Caco-2 (cell line): ENCODE results near the gene GSK3B. TPM values are rescaled to one million over a fixed set of nuclear protein-coding genes. Genes with fewer than 3 reads are reported as not detected.

Source experiments
- BruUV-seq: library from RNA; stranded (reverse); fragments of 400-500 nt; replicated peaks from 2 replicates; lab custom pipeline; 2021; lab: Mats Ljungman, UMichigan
- CTCF ChIA-PET: fragments of 300-600 bp; sonication (Branson Sonifier 250); formaldehyde crosslinking; loops from one replicate; lab custom pipeline; 2022; ENCODE audit warnings: antibody characterized with exemption; lab: Charles Lee
- POLR2A ChIA-PET: fragments of 300-600 bp; sonication (Branson Sonifier 250); formaldehyde crosslinking; loops from one replicate; lab custom pipeline; 2022; ENCODE audit warnings: antibody characterized with exemption; lab: Charles Lee
- DNase-seq, 2 experiments: peaks; one replicate each; pipeline versions ENCODE4 v3.0.0 to v3.0.0-alpha.2; 2020 to 2022
- H3K27me3 ChIP-seq: replicated peaks from 2 replicates; pipeline ENCODE4 v1.6.0; 2011; ENCODE audit warnings: low read length; ENCODE audit not compliant: control insufficient read depth, insufficient read depth
- H3K36me3 ChIP-seq: 2 replicates; pipeline ENCODE4 v1.5.1; 2011; ENCODE audit warnings: low read length; ENCODE audit not compliant: control insufficient read depth, insufficient read depth
- H3K4me1 ChIP-seq: fragments of 250-450 bp; sonication (Bioruptor Pico); 2 replicates; pipeline ENCODE4 v1.5.1; 2020; ENCODE audit warnings: mild to moderate bottlenecking
- H3K4me3 ChIP-seq: 2 replicates; pipeline ENCODE4 v1.5.1; 2011; ENCODE audit warnings: low read depth, mild to moderate bottlenecking, control low read depth, low read length
- H3K9me3 ChIP-seq: fragments of 250-450 bp; sonication (Bioruptor Pico); 2 replicates; pipeline ENCODE4 v1.5.1; 2020; ENCODE audit warnings: mild to moderate bottlenecking, moderate library complexity
- H3K27ac Mint-ChIP-seq: one replicate; pipeline ENCODE4 v1.8.0; 2022; ENCODE audit warnings: mixed read lengths; ENCODE audit not compliant: unreplicated experiment
- H3K27me3 Mint-ChIP-seq: one replicate; pipeline ENCODE4 v1.8.0; 2022; ENCODE audit warnings: mixed read lengths; ENCODE audit not compliant: insufficient read depth, unreplicated experiment
- H3K36me3 Mint-ChIP-seq: one replicate; pipeline ENCODE4 v1.8.0; 2022; ENCODE audit warnings: mild to moderate bottlenecking, mixed read lengths; ENCODE audit not compliant: insufficient read depth, unreplicated experiment
- H3K4me1 Mint-ChIP-seq: one replicate; pipeline ENCODE4 v1.8.0; 2022; ENCODE audit warnings: low read depth, mixed read lengths; ENCODE audit not compliant: unreplicated experiment
- H3K4me3 Mint-ChIP-seq: one replicate; pipeline ENCODE4 v1.8.0; 2022; ENCODE audit warnings: mild to moderate bottlenecking, moderate library complexity, mixed read lengths; ENCODE audit not compliant: unreplicated experiment
- H3K9me3 Mint-ChIP-seq: one replicate; pipeline ENCODE4 v1.8.0; 2022; ENCODE audit warnings: mixed read lengths; ENCODE audit not compliant: unreplicated experiment
- CTCF ChIP-seq, 2 experiments: fragments of 200-600 bp in 1 of 2; IDR thresholded peaks; 1 replicate in 1 of 2; 2 replicates in 1 of 2; pipeline versions ENCODE4 v1.5.1 to v1.8.0; 2011 to 2022; ENCODE audit warnings: antibody characterized with exemption in 1 of 2, control low read depth in 1 of 2, inconsistent platforms in 1 of 2, low read depth in 1 of 2, low read length in 1 of 2, mild to moderate bottlenecking in 1 of 2, moderate library complexity in 1 of 2; ENCODE audit not compliant: insufficient read depth in 1 of 2, severe bottlenecking in 1 of 2, unreplicated experiment in 1 of 2
- intact Hi-C: fragments of 100-400 bp; cut with micrococcal nuclease; formaldehyde crosslinking; loops from one replicate; pipeline ENCODE4 v1.10.0; 2022; ENCODE audit not compliant: unreplicated experiment
- total RNA-seq: library from RNA; stranded (reverse); gene quantifications from 2 replicates; pipeline ENCODE4 v1.2.3, GENCODE V29; 2022

Gene GSK3B
- total RNA-seq, 1 experiment from 2014 or later = 55.2 TPM

GRCh38 chr3:119858957-119859356 is 235.3 kb downstream of the GSK3B start:
- CTCF ChIA-PET = no interaction called here
- no peak overlapping the region for H3K27ac Mint-ChIP-seq
- BruUV-seq = no TSS peak
- H3K4me3 Mint-ChIP-seq = no peak overlapping the region
- H3K9me3 ChIP-seq = no peaks in the 10 kb centered on the region; the same call in 1 of the 2 replicates
- H3K4me1 ChIP-seq = no peaks in the 10 kb centered on the region
- H3K36me3 Mint-ChIP-seq = peaks cover 29% of the 10 kb centered on the region
- no peaks in the 10 kb centered on the region for H3K27me3 ChIP-seq
- no peaks in the 10 kb centered on the region for H3K27me3 Mint-ChIP-seq
- H3K4me3 ChIP-seq = no peak overlapping the region
- H3K36me3 ChIP-seq = no peaks in the 10 kb centered on the region
- TF ChIP-seq CTCF (IDR thresholded peaks at IDR 0.05; ENCODE audit: insufficient read depth in 1 of 2, low read depth in 1 of 2, low read length in 1 of 2, severe bottlenecking in 1 of 2, unreplicated experiment in 1 of 2) = no peak
- intact Hi-C loops = no loop called here
- peaks cover 18% of the 10 kb centered on the region for H3K9me3 Mint-ChIP-seq
- POLR2A ChIA-PET = interaction anchor here (0.6 kb wide), 1 partner anchor 10 kb away, joined by 3 read pairs; no protein-coding TSS in a partner anchor
- no peak for DNase-seq
- H3K4me1 Mint-ChIP-seq = no peaks in the 10 kb centered on the region

- no peaks in the 10 kb centered on the region; the same call in 1 of the 2 replicates for H3K9me3 ChIP-seq
- Mint-ChIP-seq H3K36me3 (peaks cover 20% of the 10 kb centered on the region), H3K27ac (no peak overlapping the region), H3K4me3 (no peak overlapping the region), H3K4me1 (no peaks in the 10 kb centered on the region), H3K27me3 (no peaks in the 10 kb centered on the region), H3K9me3 (peaks cover 18% of the 10 kb centered on the region)
- TF ChIP-seq CTCF (IDR thresholded peaks at IDR 0.05; ENCODE audit: insufficient read depth in 1 of 2, low read depth in 1 of 2, low read length in 1 of 2, severe bottlenecking in 1 of 2, unreplicated experiment in 1 of 2) = no peak
- H3K4me3 ChIP-seq = no peak overlapping the region
- DNase-seq = no peak
- BruUV-seq = no TSS peak
- H3K27me3 ChIP-seq = no peaks in the 10 kb centered on the region
- no peaks in the 10 kb centered on the region for H3K4me1 ChIP-seq
- intact Hi-C loops = no loop called here
- no peaks in the 10 kb centered on the region for H3K36me3 ChIP-seq
- ChIA-PET POLR2A (no interaction called here), CTCF (no interaction called here)
These were observed 237.6 kb downstream of the GSK3B start for GRCh38 chr3:119856695-119857094.

DNA sequence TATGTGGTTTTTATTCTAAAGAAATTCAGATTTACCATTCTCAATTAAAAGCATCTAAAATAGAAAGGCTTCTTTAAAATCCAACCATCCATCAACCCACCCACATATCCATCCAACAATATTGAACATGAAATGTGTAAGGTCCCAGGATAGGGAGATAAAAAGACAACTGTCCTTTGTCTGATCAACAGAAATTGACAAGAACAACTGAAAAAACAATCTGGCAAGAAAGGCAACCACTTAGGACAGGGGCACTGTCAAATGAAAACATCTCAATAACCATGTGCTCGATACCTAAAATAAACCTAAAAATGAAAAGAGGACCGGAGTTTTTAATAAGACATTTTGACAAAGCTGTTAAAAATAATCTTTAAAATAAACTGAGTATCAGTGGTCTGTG is 245.1 kb downstream of the GSK3B start:
- Histone ChIP-seq H3K4me1 (0 out of 2 replicates have a peak, but pooled peaks cover 6% of the 10 kb centered on the region), H3K27me3 (no peaks in the 10 kb centered on the region), H3K36me3 (no peaks in the 10 kb centered on the region), H3K9me3 (no peaks in the 10 kb centered on the region), H3K4me3 (no peak overlapping the region)
- no peak for DNase-seq
- Mint-ChIP-seq H3K9me3 (peaks cover 5% of the 10 kb centered on the region), H3K27ac (no peak overlapping the region), H3K4me3 (no peak overlapping the region), H3K36me3 (peaks cover 12% of the 10 kb centered on the region), H3K27me3 (no peaks in the 10 kb centered on the region), H3K4me1 (no peaks in the 10 kb centered on the region)
- intact Hi-C loops = no loop called here
- no TSS peak for BruUV-seq
- no peak for TF ChIP-seq CTCF (IDR thresholded peaks at IDR 0.05; ENCODE audit: insufficient read depth in 1 of 2, low read depth in 1 of 2, low read length in 1 of 2, severe bottlenecking in 1 of 2, unreplicated experiment in 1 of 2)
- POLR2A ChIA-PET = no interaction called here
- CTCF ChIA-PET = no interaction called here
